Neural cell (in vitro differentiated cells): ENCODE results near the gene NT5C2.
A peak's percentile ranks its signal among the peaks of the same experiment; 100 is the strongest.

ENCODE experiments used
- EZH2 ChIP-seq: fragments of 200-600, 300-800 bp; shearing (Covaris generic), sonication (generic); IDR thresholded peaks from 2 replicates; pipeline ENCODE4 v1.6.1; 2014; ENCODE audit warnings: antibody characterized with exemption, low read length, borderline replicate concordance, mild to moderate bottlenecking; ENCODE audit not compliant: insufficient read depth, poor library complexity, severe bottlenecking
- MXI1 ChIP-seq: fragments of 450-650 bp; conservative IDR thresholded peaks from 2 replicates; pipeline ENCODE4 v1.6.1; 2014; ENCODE audit warnings: antibody characterized with exemption, mild to moderate bottlenecking; ENCODE audit not compliant: poor library complexity, severe bottlenecking
- POLR2AphosphoS5 ChIP-seq: IDR thresholded peaks from 2 replicates; pipeline ENCODE4 v1.6.1; 2012
- RAD21 ChIP-seq: fragments of 450-650 bp; conservative IDR thresholded peaks from 2 replicates; pipeline ENCODE4 v1.6.1; 2014; ENCODE audit warnings: antibody characterized with exemption, mild to moderate bottlenecking, moderate library complexity
- REST ChIP-seq: IDR thresholded peaks from 2 replicates; pipeline ENCODE4 v1.6.1; 2012; ENCODE audit warnings: borderline replicate concordance
- TAF1 ChIP-seq: IDR thresholded peaks from 2 replicates; pipeline ENCODE4 v1.6.1; 2012; ENCODE audit warnings: low read depth
- TF ChIP-seq, protein P1 (sequence below): fragments of 450-650 bp; IDR thresholded peaks from 2 replicates; pipeline ENCODE4 v1.5.1; 2014; ENCODE audit warnings: antibody characterized with exemption, mild to moderate bottlenecking, moderate library complexity; ENCODE audit not compliant: poor library complexity, severe bottlenecking

GRCh38 chr10:103144041-103144440 lies 49.0 kb downstream of the NT5C2 start:
- no peak for TF ChIP-seq MXI1
- TF ChIP-seq, protein P1, sequence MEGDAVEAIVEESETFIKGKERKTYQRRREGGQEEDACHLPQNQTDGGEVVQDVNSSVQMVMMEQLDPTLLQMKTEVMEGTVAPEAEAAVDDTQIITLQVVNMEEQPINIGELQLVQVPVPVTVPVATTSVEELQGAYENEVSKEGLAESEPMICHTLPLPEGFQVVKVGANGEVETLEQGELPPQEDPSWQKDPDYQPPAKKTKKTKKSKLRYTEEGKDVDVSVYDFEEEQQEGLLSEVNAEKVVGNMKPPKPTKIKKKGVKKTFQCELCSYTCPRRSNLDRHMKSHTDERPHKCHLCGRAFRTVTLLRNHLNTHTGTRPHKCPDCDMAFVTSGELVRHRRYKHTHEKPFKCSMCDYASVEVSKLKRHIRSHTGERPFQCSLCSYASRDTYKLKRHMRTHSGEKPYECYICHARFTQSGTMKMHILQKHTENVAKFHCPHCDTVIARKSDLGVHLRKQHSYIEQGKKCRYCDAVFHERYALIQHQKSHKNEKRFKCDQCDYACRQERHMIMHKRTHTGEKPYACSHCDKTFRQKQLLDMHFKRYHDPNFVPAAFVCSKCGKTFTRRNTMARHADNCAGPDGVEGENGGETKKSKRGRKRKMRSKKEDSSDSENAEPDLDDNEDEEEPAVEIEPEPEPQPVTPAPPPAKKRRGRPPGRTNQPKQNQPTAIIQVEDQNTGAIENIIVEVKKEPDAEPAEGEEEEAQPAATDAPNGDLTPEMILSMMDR = no peak
- TF ChIP-seq REST = peak; percentile 59
- no peak for TF ChIP-seq RAD21
- TF ChIP-seq POLR2AphosphoS5 = no peak
- no peak for TF ChIP-seq TAF1
- no peak for TF ChIP-seq EZH2
